Glomerular endothelial cell (primary cell): ENCODE data around the gene RABEPK. TPM values are rescaled to one million over a fixed set of nuclear protein-coding genes. Genes with fewer than 3 reads are reported as not detected.
"Not testable (repeated sequence)": the region's sequence is repeated elsewhere in the genome, so short reads cannot be mapped to it uniquely, and the experiment has no call there.

Experiments
- DNase-seq: peaks from one replicate; pipeline ENCODE4 v3.0.0-alpha.2; 2011; ENCODE audit warnings: low read depth, low spot score; ENCODE audit errors: extremely low read depth
- total RNA-seq: library from RNA; depleted of rRNA; stranded (reverse); fragments of >200 nt; gene quantifications from 2 replicates; pipeline ENCODE4 v1.2.3, GENCODE V29; 2015

Gene RABEPK, protein sequence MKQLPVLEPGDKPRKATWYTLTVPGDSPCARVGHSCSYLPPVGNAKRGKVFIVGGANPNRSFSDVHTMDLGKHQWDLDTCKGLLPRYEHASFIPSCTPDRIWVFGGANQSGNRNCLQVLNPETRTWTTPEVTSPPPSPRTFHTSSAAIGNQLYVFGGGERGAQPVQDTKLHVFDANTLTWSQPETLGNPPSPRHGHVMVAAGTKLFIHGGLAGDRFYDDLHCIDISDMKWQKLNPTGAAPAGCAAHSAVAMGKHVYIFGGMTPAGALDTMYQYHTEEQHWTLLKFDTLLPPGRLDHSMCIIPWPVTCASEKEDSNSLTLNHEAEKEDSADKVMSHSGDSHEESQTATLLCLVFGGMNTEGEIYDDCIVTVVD
- 17.2 and 30.5 TPM in 2 replicates for total RNA-seq

DNA sequence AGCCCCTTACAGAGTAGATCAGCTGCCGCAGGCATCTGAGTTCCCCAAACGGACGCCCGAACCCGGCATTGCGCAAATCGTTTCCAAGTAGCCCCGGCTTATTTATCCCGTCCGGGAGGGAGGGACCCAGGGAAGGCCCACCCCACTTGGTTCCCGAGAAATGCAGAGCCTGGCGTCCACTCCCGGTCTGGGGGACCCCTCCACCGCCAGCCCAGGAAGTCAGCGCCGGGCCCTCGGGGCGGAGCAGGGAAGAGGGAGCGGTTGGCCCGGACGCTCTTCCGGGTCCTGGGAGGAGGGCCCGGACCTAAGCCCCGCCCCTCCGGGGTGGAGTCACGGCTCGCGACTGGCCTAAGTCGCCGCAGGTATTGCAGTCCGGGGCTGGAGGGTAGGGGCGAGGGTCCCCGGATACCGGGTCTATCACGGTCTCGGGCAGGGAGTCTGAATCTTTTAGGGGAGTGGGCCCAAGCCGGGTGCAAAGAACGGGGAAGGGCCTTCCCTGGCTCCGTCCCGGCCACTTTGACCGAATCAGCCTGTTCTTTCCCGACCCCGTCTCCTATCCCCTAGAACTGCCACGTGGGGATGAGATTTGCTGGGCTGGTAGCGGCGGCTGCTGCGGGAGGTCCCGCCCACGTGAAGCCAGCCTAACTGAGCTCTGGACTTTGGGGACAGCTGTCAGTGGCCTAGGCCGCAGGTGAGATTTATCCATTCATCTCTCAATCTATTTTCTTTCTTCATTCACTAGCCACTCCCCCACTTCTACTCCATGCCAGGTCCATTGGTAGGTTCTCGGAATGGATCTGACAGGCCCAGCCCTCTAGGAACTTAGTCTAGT lies at the start of gene RABEPK:
Gene RABEPK (plus strand): TSS at position 327 of the 832 bp plus-strand sequence. CDS start 2,472 bp downstream, outside the sequence.
- DNase-seq = no peak

DNA sequence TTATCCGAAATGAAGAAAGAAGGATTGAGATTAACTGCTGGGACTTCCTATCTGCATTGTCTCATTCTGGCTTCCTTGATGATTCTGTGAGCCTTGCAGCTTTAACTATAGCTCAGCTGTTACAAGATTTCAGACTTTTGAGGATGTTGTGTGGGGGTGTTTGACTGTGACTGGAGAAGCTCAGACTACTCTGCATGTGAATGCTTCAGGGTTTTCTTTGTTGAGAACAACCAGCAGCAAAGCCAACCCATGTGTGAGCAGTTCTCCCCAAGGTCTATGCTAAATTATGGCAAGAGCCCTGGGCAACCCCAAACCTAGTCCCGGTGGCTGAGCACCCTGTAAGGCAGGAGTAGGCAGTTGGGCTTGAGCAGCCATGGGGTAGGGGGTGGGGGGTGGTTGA lies 48.6 kb upstream of the RABEPK start:
- DNase-seq = no peak

DNA sequence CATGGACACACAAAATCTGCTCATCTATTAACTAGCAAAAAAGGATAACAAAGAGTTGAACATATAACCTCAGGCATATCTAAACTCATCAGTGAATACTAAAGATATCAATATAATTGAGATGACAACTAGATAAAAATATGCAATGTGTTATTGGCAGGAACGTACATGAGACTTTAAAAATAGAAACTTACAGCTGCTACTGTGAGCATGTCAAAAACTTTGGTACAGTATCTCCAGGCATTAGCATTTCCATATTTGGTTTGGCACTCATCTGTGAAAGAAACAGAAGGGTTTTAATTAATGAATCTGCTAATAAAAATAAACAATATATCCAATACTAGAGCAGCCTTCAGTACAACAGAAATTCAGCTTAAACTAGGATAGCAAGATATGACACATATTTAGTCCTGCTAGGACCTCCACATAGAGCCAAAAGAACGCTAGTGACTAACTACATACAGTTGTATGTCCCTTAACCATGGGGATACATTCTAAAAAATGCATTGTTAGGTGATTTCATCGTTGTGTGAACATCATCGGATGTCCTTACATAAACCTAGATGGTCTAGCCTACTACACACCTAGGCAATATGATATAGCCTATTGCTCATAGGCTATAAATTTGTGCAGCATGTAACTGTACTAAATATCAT lies 46.5 kb upstream of the RABEPK start:
- no peak for DNase-seq

DNA sequence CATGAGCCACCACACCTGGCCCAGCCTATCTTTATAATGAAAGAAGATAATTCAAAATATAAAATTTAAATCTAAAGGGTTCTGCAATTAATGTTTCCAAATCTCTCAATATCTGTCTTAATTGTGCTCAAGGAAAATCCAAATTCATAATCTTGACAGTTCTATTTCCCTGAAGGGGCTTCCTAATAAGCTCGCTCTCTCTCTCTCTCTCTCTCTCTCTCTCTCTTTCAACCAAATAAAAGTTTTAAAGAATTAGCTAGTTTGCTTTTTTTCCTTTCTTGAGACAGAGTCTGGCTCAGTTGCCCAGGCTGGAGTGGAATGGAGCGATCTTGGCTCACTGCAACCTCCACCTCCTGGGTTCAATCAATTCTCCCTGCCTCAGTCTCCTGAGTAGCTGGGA lies 43.8 kb upstream of the RABEPK start:
- DNase-seq = no peak

DNA sequence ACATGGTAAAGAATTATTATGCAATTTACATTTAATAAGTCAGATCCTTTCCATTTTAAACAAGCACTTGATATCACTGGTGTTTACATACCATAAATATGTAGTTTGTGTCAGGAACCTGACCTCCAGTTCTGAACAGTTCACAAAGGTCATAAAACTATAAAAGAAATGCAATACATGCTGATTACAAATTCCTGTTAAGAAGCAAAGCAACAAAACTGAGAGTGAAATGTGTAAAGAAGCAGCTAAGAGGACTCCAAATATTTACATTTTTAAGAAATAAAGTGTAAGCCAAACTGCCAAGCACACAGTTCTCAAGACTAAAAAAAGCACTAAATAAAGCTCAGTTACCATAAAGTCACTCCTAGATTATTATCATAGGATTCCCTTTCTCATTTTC lies 39.6 kb upstream of the RABEPK start:
- DNase-seq = no peak

DNA sequence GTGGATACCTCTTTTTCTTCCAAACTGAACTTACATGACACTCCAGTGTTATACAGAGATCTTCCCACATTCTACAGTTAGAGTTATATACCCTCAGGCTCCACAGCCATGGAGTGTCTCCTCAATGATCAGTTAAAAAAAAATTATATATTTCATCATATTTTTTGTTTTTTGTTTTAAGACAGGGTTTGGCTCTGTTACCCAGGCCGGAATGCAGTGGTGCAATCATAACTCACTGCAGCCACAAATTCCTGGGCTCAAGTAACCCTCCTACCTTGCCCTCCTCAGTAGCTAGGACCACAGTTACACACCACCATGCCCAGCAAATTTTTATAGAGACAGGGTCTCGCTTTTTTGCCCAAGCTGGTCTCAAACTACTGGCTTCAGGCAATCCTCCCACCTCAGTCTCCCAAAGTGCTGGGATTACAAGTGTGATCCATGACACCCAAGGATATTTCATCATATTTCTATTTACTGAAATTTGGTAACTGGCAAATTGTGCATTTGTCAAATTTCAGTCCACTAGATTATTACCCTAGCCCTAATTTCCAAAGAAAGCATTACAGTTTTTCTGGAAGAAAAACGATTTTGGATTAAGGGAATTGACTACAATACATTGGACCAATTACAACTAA lies 38.9 kb upstream of the RABEPK start:
- no peak for DNase-seq

DNA sequence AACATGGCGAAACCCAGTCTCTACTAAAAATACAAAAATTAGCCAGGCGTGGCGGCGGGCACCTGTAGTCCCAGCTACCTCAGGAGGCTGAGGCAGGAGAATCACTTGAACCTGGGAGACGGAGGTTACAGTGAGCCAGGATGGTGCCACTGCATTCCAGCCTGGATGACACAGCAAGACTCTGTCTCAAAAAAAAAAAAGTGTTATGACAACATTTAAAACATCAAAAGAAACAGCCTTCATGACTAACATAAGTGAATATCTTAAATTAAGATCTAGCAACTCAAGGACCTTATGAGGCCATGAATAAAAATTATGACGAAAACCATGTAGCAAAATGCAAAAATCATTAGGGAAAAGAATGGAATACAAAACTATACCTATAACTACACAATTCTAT lies 37.5 kb upstream of the RABEPK start:
- DNase-seq = not testable (repeated sequence)

DNA sequence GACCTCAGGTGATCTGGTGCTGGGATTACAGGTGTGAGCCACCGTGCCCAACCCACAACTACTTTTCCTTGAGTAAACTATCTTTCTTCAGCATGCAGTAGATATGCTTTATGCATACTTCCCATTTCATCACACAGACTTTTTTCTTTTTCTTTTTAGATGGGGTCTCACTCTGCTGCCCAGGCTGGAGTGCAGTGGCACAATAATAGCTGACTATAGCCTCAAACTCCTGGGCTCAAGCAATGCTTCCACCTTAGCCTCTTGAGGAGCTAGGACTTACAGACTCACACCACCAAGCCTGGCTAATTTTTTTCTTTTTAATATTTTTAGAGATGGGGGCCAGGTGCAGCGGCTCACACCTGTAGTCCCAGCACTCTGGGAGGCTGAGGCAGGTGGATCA lies 33.6 kb upstream of the RABEPK start:
- DNase-seq = no peak

DNA sequence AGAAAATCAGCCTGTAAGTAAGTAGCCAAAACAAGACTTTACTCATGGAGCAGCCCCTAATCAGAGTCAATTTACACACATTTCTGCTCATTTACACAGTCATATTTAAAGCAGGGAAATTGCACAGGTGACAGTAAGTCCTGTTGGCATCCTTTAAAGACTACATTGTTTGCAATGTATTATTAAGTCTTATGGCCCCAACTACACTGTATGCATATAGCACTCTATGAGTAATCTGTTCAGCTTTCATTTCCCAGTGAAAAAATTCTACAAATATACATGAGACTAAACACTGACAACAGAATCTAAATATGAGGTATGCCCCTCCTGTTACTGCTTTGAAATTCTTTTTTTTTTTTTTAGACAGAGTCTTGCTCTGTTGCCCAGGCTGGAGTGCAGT lies 30.4 kb upstream of the RABEPK start:
- no peak for DNase-seq

DNA sequence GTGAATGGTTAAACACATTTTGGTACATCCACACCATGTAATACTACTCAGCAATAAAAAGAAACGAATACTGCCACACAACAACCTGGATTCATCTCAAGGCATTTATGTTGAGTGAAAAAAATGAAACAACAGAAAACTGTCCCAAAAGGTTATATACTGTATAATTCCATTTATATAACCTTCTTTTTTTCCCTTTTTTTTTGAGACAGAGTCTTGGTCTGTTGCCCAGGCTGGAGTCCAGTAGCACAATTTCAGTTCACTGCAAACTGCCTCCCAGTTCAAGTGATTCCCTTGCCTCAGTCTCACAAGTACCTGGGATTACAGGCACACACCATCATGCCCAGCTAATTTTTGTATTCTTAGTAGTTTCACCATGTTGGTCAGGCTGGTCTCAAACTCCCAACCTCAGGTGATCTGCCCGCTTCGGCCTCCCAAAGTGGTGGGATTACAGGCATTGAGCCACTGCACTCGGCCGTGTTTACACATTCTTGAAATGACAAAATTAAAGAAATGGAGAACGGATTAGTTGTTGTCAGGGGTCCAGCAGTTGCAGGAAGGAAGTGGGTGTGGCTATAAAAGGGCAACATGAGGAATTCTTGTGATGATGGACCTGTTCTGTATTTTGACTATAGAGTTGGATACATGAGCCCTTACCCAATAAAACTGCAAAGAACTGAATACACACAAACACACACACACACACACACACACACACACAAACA lies 28.1 kb upstream of the RABEPK start:
- no peak for DNase-seq

DNA sequence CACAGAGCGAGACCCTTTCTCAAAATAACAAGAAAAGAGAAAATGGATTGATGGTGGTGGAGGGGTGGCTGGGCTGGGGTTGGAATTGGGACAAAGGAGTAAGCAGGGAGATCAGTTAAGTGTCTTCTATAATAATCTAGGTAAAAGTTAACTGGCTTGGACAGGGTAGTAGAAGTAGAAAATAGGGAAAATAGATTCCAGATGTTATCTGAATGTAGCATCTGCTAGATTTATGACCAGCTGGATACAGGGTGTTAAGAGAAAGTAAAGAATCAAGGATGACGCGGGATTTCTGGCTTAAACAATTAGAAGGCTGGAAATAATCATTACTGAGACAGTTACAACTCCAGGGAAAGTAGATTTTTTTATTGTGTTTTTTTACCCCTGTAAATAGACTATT lies 23.7 kb upstream of the RABEPK start:
- no peak for DNase-seq

DNA sequence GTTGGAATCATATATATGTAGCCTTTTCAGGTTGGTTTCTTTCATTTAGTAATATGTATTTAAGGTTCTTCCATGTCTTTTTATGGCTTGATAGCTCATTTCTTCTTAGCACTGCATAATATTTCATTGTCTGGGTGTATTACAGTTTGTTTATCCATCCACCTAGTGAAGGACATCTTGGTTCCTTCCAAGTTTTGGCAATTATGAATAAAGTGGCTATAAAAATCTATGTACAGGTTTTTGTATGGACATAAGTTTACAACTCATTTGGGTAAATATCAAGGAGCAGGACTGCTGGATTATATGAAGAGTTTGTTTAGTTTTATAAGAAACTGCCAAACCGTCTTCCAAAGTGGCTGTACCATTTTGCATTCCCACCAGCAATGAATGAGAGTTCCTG lies 22.5 kb upstream of the RABEPK start:
- no peak for DNase-seq

DNA sequence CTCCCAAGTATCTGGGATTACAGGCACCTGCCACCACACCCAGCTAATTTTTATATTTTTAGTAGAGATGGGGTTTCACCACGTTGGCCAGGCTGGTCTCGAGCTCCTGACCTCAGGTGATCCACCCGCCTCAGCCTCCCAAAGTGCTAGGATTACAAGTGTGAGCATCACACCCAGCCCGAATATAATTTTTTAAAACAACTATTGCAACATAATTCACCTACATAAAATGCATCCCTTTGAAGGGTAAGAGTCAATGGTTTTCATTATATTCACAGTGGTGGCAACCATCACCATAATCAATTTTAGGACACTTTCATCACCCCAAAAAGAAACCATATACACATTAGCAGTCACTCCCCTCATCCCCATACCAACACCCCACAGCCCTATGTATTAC lies 20.6 kb upstream of the RABEPK start:
- not testable (repeated sequence) for DNase-seq

DNA sequence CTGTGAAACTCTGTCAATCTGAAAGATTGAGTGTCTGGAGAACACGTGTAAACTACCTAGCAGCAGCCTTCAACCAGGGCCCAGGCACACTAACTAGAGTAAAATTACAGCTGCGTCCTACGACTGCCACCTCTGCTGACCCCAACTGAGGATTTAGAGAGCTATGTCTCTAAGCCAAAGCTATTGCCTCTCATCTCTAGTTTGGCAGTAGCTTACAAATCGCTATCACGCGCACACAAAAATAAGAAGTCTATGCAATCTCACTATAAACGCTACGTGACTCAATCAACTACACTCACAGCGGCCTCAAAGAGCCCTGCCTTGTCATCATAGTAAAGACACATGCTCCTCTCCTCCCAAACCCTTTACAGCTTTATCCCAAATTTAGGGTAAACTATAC lies 19.5 kb upstream of the RABEPK start:
- no peak for DNase-seq

DNA sequence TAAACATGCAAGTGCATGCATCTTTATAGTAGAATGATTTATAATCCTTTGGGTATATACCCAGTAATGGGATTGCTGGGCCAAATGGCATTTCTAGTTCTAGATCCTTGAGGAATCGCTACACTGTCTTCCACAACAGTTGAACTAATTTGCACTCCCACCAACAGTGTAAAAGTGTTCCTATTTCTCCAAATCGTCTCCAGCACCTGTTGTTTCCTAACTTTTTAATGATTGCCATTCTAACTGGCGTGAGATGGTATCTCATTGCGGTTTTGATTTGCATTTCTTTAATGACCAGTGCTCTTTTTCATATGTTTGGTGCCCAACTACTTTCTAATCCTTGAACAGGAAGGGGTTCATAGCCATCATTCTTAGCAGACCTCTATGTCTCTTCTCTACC lies 18.6 kb upstream of the RABEPK start:
- not testable (repeated sequence) for DNase-seq

DNA sequence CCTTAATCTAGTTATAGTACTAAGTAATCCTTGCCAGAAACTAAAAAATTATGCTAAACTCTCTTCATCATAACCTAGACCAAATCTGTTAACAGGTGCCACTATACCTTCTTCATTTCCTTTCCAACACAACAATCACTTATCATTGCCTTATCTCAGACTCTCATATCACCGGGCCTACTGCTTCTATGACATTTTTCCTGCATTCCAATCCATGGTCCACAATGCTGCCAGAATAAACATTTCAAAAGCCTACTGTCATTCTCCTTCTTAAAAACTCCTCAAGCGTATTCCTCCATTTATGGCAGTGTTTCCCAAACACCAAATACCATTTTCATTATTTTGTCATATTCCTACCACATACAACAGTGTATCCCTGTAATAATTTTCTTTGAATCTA lies 17.3 kb upstream of the RABEPK start:
- no peak for DNase-seq

DNA sequence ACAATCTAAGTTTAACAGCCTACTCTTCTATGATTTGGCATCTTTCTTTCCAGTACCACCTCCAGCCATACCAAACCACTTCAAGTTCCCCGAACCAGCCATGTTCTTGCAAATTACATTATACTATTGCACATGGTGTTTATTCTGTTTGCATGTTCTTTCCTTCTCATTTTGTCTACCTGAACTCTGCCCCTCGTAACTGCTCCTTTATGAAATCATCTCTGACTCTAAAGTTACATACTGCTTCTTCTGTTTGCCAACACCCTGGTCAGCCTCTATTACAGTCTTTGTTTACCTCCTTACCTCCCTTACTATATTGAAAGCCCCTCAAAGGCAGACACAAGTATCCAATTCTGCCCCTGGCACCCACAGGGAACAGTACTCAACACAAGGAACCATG lies 16.8 kb upstream of the RABEPK start:
- DNase-seq = no peak

DNA sequence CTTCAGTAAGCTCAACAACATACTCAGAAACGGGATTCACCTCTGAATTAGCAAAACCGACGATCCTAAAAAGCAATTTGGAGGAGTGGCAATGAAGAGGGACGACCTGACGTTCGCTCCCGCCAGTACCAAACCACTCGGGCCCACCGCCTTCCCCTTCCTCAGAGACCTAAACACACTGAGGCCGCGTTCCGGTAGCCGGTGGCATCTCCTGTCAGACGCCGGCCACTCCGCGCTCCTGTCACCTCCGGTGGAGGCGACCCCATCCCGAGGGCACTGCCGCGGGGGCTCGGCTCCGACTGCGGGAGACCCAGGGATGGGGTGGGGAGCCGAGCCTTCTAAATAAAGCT lies 11.4 kb upstream of the RABEPK start:
- no peak for DNase-seq

DNA sequence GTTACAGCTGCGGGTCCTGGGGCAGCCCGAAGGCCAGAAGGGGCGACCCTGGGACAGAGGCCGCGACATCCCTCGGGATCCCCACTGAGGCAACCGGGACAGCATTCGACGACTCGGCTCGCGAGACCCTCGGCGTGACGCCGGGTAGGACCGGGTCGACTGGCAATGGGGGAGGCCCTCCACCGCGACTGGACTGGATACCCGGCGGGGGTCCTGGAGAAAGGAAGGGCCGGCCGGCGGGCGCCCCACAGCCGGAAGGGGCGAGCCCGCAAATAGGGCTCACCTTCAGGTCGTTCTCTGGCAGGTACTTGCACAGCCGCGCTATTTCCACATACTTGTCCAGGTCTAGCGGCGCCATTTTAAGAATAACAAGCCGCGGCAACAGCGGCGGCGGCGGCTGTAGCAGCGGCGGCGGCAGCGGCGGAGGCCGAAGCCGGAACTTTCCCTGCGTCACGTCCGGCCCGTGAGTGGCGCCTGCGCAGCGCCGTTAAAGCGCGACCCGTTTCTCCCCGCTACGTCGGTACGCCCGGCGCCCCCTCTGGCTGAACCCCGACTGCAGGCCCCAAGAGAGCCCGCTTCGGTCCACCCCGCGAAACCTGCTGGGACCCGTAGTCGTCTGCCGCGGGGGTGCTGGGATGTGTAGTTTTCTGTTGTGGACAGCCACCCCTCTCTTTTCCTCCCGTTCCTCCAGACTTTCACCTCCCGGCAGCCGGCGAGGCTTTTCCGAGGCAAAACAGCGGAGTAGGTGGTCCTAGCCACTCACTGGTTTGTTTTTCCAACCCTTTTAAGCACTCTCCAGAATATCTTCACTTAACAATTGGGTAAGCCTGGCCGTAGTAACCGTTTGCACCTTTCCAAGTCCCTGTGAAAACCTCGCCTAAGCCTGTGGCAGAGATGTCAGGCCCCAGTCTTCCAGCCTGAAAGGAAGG lies 10.7 kb upstream of the RABEPK start, which contains the start of gene PPP6C:
Gene PPP6C (minus strand): TSS at position 443 of the 929 bp plus-strand sequence. CDS start 85 bp downstream, at position 358.
- DNase-seq = no peak
